Brain microvascular endothelial cell (primary cell): ENCODE results near the gene EPGN.
A peak's percentile ranks its signal among the peaks of the same experiment; 100 is the strongest.

Experiments
- DNase-seq: peaks from one replicate; pipeline ENCODE4 v3.0.0-alpha.2; 2020
- H3K27ac ChIP-seq: fragments of 250-450 bp; sonication (Bioruptor Pico); 2 replicates; pipeline ENCODE4 v1.5.1; 2020; ENCODE audit warnings: mild to moderate bottlenecking, moderate library complexity
- H3K27me3 ChIP-seq: fragments of 250-450 bp; sonication (Bioruptor Pico); replicated peaks from 2 replicates; pipeline ENCODE4 v1.5.1; 2020; ENCODE audit warnings: mild to moderate bottlenecking
- H3K36me3 ChIP-seq: fragments of 250-450 bp; sonication (Bioruptor Pico); replicated peaks from 2 replicates; pipeline ENCODE4 v1.5.1; 2020; ENCODE audit warnings: mild to moderate bottlenecking
- H3K4me3 ChIP-seq: 2 replicates; pipeline ENCODE4 v1.5.1; 2011; ENCODE audit warnings: low read depth, mild to moderate bottlenecking, control low read depth, low read length, moderate library complexity
- CTCF ChIP-seq: IDR thresholded peaks from 2 replicates; pipeline ENCODE4 v1.5.1; 2011; ENCODE audit warnings: low read depth, mild to moderate bottlenecking, moderate library complexity, low read length, control low read depth, inconsistent platforms; ENCODE audit errors: missing control alignments
- in situ Hi-C: cut with HindIII; loops from 2 replicates; pipeline ENCODE4 v1.10.0; 2017; ENCODE audit warnings: low sequenced_read_pairs, low pct_ligation_motif_present

EPGN gene

GRCh38 chr4:74284053-74284452 is 24.2 kb upstream of the EPGN start:
- DNase-seq: no peak
- TF ChIP-seq CTCF: no peak
- Histone ChIP-seq H3K36me3 (no peaks in the 10 kb centered on the region), H3K4me3 (no peak overlapping the region), H3K27me3 (no peaks in the 10 kb centered on the region), H3K27ac (peak overlapping the region; percentile 58)
- in situ Hi-C loops: no loop called here

GRCh38 chr4:74287164-74287563 is 21.1 kb upstream of the EPGN start:
- H3K27ac ChIP-seq: no peak overlapping the region
- no peaks in the 10 kb centered on the region for H3K36me3 ChIP-seq
- DNase-seq: no peak
- TF ChIP-seq CTCF: no peak
- H3K27me3 ChIP-seq: no peaks in the 10 kb centered on the region
- H3K4me3 ChIP-seq: no peak overlapping the region
- in situ Hi-C loops: no loop called here

- no peak for TF ChIP-seq CTCF
- no peak overlapping the region for H3K4me3 ChIP-seq
- no peak overlapping the region for H3K27ac ChIP-seq
- H3K27me3 ChIP-seq: no peaks in the 10 kb centered on the region
- in situ Hi-C loops: no loop called here
- H3K36me3 ChIP-seq: no peaks in the 10 kb centered on the region
- no peak for DNase-seq
Measured at GRCh38 chr4:74287791-74288190, 20.5 kb upstream of the EPGN start.

GRCh38 chr4:74291471-74291870 is 16.8 kb upstream of the EPGN start:
- H3K27ac ChIP-seq: no peak overlapping the region
- no peaks in the 10 kb centered on the region for H3K36me3 ChIP-seq
- in situ Hi-C loops: no loop called here

GRCh38 chr4:74292111-74292870 is 16.0 kb upstream of the EPGN start:
- DNase-seq: peak; percentile 5
- Histone ChIP-seq H3K36me3 (no peaks in the 10 kb centered on the region), H3K4me3 (no peak overlapping the region), H3K27ac (no peak overlapping the region), H3K27me3 (no peaks in the 10 kb centered on the region)
- TF ChIP-seq CTCF: no peak
- in situ Hi-C loops: no loop called here

More at GRCh38 chr4:74291471-74291870, 16.8 kb upstream of the EPGN start:
- no peak overlapping the region for H3K4me3 ChIP-seq
- no peak for DNase-seq
- no peak for TF ChIP-seq CTCF
- H3K27me3 ChIP-seq: no peaks in the 10 kb centered on the region

- H3K36me3 ChIP-seq: no peaks in the 10 kb centered on the region
Measured at GRCh38 chr4:74293558-74293957, 14.7 kb upstream of the EPGN start.

More at GRCh38 chr4:74293558-74293957, 14.7 kb upstream of the EPGN start:
- Histone ChIP-seq H3K27ac (no peak overlapping the region), H3K4me3 (no peak overlapping the region), H3K27me3 (no peaks in the 10 kb centered on the region)
- no peak for TF ChIP-seq CTCF
- in situ Hi-C loops: no loop called here
- DNase-seq: no peak
